Gastroesophageal sphincter (tissue), 3 donors: ENCODE results near the gene ERBB2.

ENCODE experiments used
- EP300 ChIP-seq: sonication (generic); formaldehyde crosslinking; IDR thresholded peaks from one replicate; pipeline ENCODE4 v1.6.1; 2017; ENCODE audit warnings: antibody characterized with exemption, mild to moderate bottlenecking
- POLR2A ChIP-seq, 2 donors: fragments of 450-650 bp; IDR thresholded peaks; one replicate each; pipeline ENCODE4 v1.6.1; 2017; ENCODE audit warnings: antibody characterized with exemption in 2 of 2, mild to moderate bottlenecking in 2 of 2, moderate library complexity in 1 of 2
- POLR2AphosphoS5 ChIP-seq: sonication (generic); formaldehyde crosslinking; IDR thresholded peaks from one replicate; pipeline ENCODE4 v1.6.1; 2017; ENCODE audit warnings: antibody characterized with exemption
- TF ChIP-seq, protein P1 (sequence below), 4 experiments: fragments of 200-600 bp in 2 of 4; fragments of 450-650 bp in 2 of 4; sonication (generic) in 1 of 4; IDR thresholded peaks; one replicate each; pipeline ENCODE4 v1.5.1; 2017 to 2019; ENCODE audit warnings: antibody characterized with exemption in 4 of 4, mild to moderate bottlenecking in 2 of 4, moderate library complexity in 2 of 4

DNA sequence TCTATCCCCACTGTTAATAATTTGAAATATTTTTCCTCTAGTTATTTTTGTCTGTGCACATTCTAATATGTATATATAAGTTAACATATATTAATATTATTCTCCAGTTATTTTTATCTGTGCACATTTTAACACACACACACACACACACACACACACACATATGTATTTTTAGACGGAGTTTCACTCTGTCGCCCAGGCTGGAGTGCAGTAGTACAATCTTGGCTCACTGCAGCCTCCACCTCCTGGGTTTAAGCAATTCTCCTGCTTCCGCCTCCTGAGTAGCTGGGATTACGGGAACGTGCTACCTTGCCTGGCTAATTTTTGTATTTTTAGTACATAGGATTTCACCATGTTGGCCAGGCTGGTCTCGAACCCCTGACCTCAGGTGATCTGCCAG, 17.8 kb downstream of the ERBB2 start:
- TF ChIP-seq, protein P1, sequence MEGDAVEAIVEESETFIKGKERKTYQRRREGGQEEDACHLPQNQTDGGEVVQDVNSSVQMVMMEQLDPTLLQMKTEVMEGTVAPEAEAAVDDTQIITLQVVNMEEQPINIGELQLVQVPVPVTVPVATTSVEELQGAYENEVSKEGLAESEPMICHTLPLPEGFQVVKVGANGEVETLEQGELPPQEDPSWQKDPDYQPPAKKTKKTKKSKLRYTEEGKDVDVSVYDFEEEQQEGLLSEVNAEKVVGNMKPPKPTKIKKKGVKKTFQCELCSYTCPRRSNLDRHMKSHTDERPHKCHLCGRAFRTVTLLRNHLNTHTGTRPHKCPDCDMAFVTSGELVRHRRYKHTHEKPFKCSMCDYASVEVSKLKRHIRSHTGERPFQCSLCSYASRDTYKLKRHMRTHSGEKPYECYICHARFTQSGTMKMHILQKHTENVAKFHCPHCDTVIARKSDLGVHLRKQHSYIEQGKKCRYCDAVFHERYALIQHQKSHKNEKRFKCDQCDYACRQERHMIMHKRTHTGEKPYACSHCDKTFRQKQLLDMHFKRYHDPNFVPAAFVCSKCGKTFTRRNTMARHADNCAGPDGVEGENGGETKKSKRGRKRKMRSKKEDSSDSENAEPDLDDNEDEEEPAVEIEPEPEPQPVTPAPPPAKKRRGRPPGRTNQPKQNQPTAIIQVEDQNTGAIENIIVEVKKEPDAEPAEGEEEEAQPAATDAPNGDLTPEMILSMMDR (IDR thresholded peaks at IDR 0.05) = no peak
- TF ChIP-seq POLR2A (IDR thresholded peaks at IDR 0.05) (no peak), EP300 (no peak), POLR2AphosphoS5 (no peak)
